NCI-H1105 (cell line): ENCODE results near the gene NLRP9.
"Not testable (repeated sequence)": the region's sequence is repeated elsewhere in the genome, so short reads cannot be mapped to it uniquely, and the experiment has no call there.

Source experiments
- DNase-seq: peaks from one replicate; lab custom pipeline; 2025; lab: John Stamatoyannopoulos, UW

NLRP9 gene

GRCh38 chr19:55738302-55738701, at the start of gene NLRP9:
Gene NLRP9 (minus strand): TSS chr19:55738402. CDS start chr19:55738374, 28 bp downstream.
- DNase-seq = no peak

GRCh38 chr19:55781112-55781511, 42.9 kb upstream of the NLRP9 start:
- no peak for DNase-seq

GRCh38 chr19:55778331-55778730, 40.1 kb upstream of the NLRP9 start:
- DNase-seq = no peak

- no peak for DNase-seq
These were observed 39.3 kb upstream of the NLRP9 start for GRCh38 chr19:55777528-55777927.

GRCh38 chr19:55769632-55770031, 31.4 kb upstream of the NLRP9 start:
- DNase-seq = not testable (repeated sequence)

GRCh38 chr19:55768818-55769217, 30.6 kb upstream of the NLRP9 start, which contains the start of gene RFPL4AL1:
Gene RFPL4AL1 (plus strand): TSS chr19:55769118. CDS start chr19:55771805, 2,687 bp downstream.
- DNase-seq = not testable (repeated sequence)

GRCh38 chr19:55766466-55766865, 28.3 kb upstream of the NLRP9 start:
- DNase-seq = no peak

- DNase-seq = not testable (repeated sequence)
These were observed 20.6 kb upstream of the NLRP9 start, which contains the start of gene RFPL4A for GRCh38 chr19:55758797-55759196. Gene RFPL4A (plus strand): TSS chr19:55759097. CDS start chr19:55761801, 2,704 bp downstream.

GRCh38 chr19:55756808-55757207, 18.6 kb upstream of the NLRP9 start:
- DNase-seq = not testable (repeated sequence)

GRCh38 chr19:55753401-55753800, 15.2 kb upstream of the NLRP9 start:
- DNase-seq = no peak

- DNase-seq = no peak
These were observed 12.5 kb upstream of the NLRP9 start for GRCh38 chr19:55750715-55751114.

GRCh38 chr19:55730378-55730777, 7.8 kb downstream of the NLRP9 start:
- not testable (repeated sequence) for DNase-seq

GRCh38 chr19:55723491-55723890, 14.7 kb downstream of the NLRP9 start:
- DNase-seq = no peak

GRCh38 chr19:55720801-55721200, 17.4 kb downstream of the NLRP9 start:
- no peak for DNase-seq

- DNase-seq = no peak
These were observed 17.9 kb downstream of the NLRP9 start for GRCh38 chr19:55720214-55720746.

GRCh38 chr19:55717879-55718711, 20.1 kb downstream of the NLRP9 start:
- not testable (repeated sequence) for DNase-seq

GRCh38 chr19:55717251-55717650, 21.0 kb downstream of the NLRP9 start:
- DNase-seq = no peak

GRCh38 chr19:55716531-55716930, 21.7 kb downstream of the NLRP9 start:
- DNase-seq = no peak

- no peak for DNase-seq
These were observed 25.2 kb downstream of the NLRP9 start for GRCh38 chr19:55712804-55713631.

GRCh38 chr19:55711719-55712118, 26.5 kb downstream of the NLRP9 start:
- no peak for DNase-seq

- no peak for DNase-seq
These were observed 32.2 kb downstream of the NLRP9 start for GRCh38 chr19:55705972-55706371.

- DNase-seq = no peak
These were observed 33.5 kb downstream of the NLRP9 start for GRCh38 chr19:55704494-55705245.
